Glomerular endothelial cell (primary cell): ENCODE results near the gene SLC46A3. TPM values are rescaled to one million over a fixed set of nuclear protein-coding genes. Genes with fewer than 3 reads are reported as not detected.
"Not testable (repeated sequence)": the region's sequence is repeated elsewhere in the genome, so short reads cannot be mapped to it uniquely, and the experiment has no call there.

Experiments
- DNase-seq: peaks from one replicate; pipeline ENCODE4 v3.0.0-alpha.2; 2011; ENCODE audit warnings: low read depth, low spot score; ENCODE audit errors: extremely low read depth
- total RNA-seq: library from RNA; depleted of rRNA; stranded (reverse); fragments of >200 nt; gene quantifications from 2 replicates; pipeline ENCODE4 v1.2.3, GENCODE V29; 2015

Gene SLC46A3
- total RNA-seq, 1 donor from 2014 or later = 25.5 TPM

DNA sequence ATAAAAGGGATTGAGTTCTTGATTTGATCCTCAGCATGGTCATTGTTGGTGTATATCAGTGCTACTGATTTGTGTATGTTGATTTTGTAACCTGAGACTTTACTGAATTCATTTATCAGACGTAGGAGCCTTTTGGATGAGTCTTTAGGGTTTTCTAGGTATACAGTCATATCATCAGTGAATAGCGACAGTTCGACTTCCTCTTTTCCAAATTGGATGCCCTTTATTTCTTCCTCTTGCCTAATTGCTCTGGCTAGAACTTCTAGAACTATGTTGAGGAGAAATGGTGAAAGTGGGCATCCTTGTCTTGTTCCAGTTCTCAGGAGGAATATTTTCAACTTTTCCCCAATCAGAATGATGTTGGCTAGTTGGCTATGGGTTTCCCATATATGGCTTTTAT is 32.9 kb downstream of the SLC46A3 start:
- no peak for DNase-seq

DNA sequence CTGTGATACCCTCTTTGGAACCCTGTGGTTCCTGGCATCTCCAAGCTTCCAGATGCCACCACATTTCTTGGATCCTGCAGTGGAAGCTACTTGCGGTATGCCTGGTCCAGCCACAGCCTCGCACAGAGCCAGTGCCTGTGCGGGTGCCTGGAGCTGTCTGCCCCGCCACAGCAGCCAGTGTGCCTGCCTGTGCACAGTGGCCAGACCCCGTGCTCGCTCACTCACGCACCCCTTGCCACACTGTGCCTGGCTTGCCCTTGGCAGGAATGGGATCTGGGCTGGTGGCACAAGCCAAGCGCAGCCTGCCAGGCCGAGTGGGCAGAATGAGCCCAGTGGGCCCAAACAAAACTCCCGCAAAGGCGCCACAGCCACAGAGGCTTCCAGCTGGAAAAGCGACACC is 33.7 kb downstream of the SLC46A3 start:
- DNase-seq = no peak

- no peak for DNase-seq
Measured at GRCh38 chr13:28684257-28684656, 34.5 kb downstream of the SLC46A3 start.

- not testable (repeated sequence) for DNase-seq
Measured at GRCh38 chr13:28683169-28683568, 35.6 kb downstream of the SLC46A3 start.

- DNase-seq = no peak
Measured at GRCh38 chr13:28680541-28680940, 38.2 kb downstream of the SLC46A3 start.

GRCh38 chr13:28679628-28680027 is 39.1 kb downstream of the SLC46A3 start:
- no peak for DNase-seq

- no peak for DNase-seq
Measured at GRCh38 chr13:28678809-28679208, 40.0 kb downstream of the SLC46A3 start.

GRCh38 chr13:28671126-28671792 is 47.5 kb downstream of the SLC46A3 start:
- no peak for DNase-seq

DNA sequence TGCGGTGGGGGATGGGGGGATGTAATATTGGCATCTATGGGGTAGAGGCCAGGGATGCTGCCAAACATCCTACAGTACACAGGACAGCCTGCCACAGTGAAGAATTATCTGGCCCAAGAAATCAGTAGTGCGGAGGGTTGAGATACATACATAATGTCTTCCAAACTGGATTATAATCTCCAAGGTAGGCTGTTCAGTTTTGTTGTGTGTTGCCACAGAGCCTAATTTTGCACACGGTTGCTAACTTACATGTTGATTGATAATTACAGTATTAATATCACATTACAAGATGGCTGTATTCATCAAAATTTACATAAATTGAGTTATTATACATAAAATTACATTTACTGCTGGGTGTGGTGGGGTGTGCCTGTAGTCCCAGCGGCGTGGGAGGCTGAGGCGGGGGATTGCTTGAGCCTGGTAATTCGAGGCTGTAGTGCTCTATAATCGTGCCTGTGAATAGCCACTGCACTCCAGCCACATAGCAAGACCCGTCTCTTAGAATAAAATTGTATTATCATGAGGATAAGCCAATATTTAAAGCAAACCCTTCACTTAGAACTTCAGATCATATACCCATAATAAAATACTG is 51.8 kb downstream of the SLC46A3 start:
- no peak for DNase-seq

GRCh38 chr13:28659621-28659970 is 59.2 kb downstream of the SLC46A3 start:
- DNase-seq = no peak

DNA sequence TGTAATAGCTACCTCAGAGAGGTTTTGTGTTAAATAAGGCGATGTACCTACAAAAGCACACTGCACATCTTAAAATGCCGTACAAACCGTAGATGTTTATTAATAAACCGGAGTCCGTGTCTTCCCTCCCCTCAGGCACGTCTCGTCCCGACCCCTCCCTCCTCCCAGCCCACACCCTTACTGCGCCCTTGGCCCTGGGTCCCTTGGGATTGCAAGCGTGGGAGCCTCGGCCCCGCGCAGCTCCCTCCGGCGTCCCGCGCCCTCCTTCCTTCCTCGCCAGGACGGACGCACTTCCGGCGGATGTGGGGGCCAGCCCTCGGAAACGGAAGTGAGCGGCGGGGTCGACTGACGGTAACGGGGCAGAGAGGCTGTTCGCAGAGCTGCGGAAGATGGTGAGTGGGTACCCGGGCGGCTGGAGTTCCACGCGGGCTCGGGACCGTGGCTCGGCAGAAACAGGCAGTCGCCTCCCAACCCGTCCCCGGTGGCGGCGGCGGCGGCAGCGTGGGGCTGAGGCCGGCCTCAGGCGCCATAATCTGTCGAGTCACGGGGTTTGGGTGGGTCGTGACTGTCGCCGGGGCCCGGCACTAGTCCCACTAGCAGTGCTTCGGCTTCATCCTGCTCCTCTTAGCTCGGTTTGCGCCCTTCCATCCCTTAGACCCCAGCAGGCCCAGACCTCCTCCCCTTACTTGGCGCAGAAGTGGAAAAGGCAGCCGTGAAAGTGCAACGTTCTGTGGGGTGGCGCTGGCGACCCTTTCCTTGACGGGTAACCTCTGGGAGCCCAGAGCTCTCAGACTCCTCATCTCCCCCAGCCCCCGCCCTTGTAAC is 59.8 kb downstream of the SLC46A3 start, which contains the start of gene POMP:
Gene POMP, plus strand, starts transcription at position 335 of the 825 bp plus-strand sequence. Its CDS starts 55 bp downstream, at position 390.
- DNase-seq = peak; percentile 75

GRCh38 chr13:28658539-28658795 is 60.3 kb downstream of the SLC46A3 start:
- DNase-seq = no peak

GRCh38 chr13:28657784-28658538 is 60.8 kb downstream of the SLC46A3 start:
- DNase-seq = no peak

- DNase-seq = no peak
Measured at GRCh38 chr13:28655561-28655960, 63.2 kb downstream of the SLC46A3 start.

DNA sequence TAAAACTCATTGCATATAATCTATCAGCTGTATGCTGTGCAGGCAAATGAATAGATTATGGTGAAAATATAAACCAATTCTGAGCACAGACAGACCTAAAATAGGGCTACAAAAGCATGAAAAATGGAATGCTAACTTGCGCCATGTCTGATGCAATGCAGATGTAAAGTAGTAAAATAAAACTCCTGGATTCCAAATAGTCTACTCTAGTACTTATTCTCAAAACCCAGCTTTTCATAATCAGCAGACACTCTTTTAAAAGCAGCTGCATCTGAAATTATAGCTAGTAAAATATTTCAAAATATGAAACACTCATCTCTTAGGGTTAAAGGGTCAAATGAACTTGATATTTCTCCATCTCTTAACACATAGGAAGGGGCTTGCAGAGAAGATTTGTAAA is 64.5 kb downstream of the SLC46A3 start:
- no peak for DNase-seq

DNA sequence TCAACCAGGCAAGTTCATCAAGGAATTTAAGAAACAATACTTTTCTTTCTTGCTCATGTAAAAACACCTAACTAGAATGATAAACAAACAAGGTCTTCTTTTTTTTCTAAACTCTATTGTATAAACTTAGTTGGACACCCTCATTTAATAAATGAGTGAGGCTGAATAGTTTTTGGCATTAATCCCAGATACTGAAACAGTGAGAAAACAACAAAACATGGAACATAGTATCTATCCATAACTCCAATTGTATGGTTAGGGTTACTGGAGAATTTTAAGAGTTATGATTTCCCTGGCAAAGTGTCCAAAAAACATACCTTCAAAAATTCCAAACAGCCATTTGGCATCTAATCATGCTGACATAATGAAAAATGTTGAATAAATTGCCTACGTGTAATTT is 65.7 kb downstream of the SLC46A3 start:
- no peak for DNase-seq

DNA sequence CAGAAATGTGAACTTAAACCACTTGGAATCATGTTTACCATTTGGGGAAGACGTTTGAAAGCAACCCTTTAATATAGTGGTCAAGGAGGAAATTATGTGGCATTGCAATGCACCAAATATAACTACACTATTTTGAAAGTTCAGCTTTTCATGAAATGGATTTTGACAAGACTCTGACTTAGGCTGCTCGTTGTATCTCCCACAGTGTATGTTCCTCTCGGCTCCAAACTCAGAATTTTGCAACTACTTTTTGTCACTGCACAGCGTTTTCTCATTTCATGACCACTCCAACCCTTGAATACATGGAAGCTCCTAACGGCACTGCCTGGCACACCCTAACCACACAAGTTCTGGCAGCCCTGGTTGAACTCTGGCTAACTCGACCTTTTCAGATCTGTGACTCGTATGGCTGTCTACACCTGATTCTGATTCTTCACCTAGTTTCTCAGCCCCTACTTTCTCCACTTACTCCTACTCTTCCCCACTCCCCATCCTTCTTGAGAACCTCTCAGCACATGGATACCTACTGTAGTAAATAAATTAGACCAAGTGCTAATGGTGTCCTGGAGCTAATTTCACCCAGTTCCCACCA is 66.9 kb downstream of the SLC46A3 start:
- DNase-seq = no peak

DNA sequence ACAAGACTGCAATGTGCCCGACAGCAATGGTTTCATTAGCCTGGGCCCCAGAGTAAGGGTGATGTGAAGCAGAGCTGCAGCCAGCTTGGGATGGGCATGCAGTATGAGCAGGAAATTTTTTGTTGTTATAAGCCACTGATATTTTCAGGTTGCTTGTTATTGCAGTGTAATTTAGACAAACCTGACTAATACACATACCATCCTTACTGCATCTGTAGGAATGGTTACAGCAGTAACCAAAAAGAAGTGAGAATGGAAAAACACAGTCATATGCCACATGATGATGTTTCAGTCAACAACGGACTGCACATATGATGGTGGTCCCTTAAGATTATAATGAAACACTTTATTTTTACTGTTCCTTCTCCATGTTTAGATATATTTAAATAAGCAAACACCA is 68.5 kb downstream of the SLC46A3 start:
- no peak for DNase-seq
